PC-9 (cell line): ENCODE measurements around the gene LYPLA2.

Source experiments
- CTCF ChIP-seq: fragments of 200-600 bp; sonication (generic); conservative IDR thresholded peaks from 2 replicates; pipeline ENCODE4 v1.6.1; 2017; ENCODE audit warnings: mixed run types, antibody characterized with exemption, mild to moderate bottlenecking, moderate library complexity
- EZH2 ChIP-seq: fragments of 200-600 bp; sonication (generic); IDR thresholded peaks from 2 replicates; pipeline ENCODE4 v1.8.0; 2017; ENCODE audit warnings: antibody characterized with exemption, low read depth

DNA sequence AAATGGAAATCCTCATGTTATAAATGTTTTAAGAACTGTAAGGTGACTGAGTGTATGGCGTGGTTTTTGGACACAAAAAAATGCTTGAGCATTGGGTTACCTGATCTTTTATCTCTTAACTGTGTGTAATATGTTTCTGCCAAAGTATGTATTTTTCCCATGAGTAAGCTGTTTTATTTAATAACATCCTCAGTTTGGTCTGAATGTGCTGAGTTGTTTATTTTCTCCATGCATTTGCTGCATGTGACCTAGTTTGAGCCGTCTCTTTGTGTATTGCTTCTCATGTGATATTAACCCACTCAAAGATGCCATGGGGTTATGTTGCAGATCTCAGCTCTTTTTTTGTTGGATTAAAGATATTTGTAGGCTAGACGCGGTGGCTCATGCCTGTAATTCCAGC lies 6.1 kb upstream of the LYPLA2 start:
- no peak for TF ChIP-seq CTCF
- TF ChIP-seq EZH2 = no peak
